HG02981 (cell line): ENCODE measurements around the gene CDK4.

Source experiments
- ATAC-seq: cut with Tn5 transposase; IDR thresholded peaks from one replicate; pipeline ENCODE4 v1.9.1; 2021; ENCODE audit warnings: mild to moderate bottlenecking, moderate library complexity; ENCODE audit not compliant: unreplicated experiment

Gene CDK4

DNA sequence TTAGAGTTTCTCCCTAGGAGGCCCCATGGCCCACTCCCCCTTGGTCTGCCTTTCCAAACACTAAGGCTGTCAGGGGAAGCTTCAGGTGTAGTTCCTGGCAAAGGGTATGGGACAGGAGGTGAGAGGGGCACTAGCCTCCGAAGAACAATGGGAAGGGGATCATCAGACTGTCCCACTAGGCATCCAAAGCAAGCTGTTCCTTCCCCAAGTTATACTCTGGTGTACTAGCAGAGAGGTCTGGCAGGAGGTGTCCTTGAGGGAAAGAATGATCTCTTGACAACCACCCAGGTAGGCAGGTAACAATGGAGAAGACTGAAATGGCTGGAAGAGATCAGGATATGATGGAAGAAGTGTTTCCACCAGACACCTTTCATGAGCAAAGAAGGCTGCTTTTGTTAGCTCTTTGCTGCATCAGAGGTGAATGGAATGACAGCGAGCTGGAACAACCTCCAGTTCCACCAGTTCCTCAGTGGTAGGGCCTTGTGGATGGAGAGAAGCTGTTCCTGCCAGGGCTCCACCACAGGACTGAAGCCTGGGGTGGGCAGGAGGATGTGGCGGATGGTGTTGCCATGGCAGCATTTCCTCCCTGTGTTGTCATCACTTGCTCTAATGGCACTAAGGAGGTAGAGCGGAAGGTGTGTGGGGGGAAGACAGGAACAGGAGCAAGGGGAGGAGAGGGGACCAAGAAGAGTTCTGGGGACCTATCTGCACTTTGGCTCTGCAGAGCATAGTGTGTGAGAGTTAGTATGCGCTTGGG lies 11.3 kb downstream of the CDK4 start:
- ATAC-seq: peak; percentile 57

DNA sequence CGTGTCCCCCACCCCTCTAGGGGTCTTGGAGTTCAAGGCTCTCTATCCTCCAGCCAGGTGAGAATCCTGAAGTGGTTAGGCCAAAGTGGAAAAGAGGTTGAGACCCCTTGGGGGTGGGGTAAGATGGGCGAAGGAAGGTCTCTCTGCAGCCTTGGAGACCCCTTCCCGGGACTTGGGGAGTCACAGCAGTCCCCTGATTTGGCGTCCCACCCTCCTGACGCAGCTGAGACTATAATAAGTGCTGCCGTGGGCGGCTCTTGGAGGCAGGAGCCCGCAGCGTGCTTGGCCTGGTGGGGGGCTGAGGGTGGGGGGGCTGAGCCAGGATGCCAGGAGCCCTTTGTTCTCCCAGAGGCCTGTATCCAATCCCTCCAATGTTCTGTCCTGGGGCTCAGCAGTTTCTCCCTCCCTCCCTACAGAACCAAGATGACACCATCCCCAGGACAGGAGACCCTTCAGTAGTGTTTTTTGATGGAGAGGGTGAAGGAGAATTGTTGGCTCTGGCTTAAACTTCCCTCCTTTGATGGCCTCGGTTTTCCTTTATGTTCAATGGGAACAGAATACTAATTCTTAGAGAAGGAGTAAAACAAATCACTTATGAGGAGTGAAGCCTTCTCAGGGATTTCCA lies 12.1 kb downstream of the CDK4 start:
- ATAC-seq: no peak

DNA sequence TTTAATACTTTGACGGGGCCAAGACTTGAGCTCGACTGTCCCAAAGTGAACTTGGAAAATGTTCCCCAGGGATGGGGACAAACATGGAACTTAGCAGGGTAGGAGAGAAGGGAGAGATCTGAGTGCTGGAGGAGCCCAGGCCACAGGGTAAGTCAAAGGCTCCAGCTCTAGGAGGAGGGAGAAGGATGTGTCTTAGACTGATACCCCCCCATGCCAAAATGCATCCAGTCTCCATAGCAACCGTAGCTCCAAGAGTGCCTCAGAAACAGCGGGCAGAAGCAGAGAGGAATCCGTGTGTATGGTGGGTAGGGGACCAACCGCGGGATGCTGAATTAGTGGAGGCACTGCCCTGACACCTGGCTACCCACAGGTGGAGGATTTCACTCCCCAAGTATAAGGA lies 12.7 kb downstream of the CDK4 start:
- no peak for ATAC-seq

GRCh38 chr12:57738661-57739237 lies 13.4 kb downstream of the CDK4 start, which contains the start of gene AGAP2:
Gene AGAP2, minus strand, starts transcription at chr12:57738742. Its CDS starts 496 bp downstream, at chr12:57738246.
- no peak for ATAC-seq

GRCh38 chr12:57737467-57738460 lies 14.3 kb downstream of the CDK4 start:
- no peak for ATAC-seq

DNA sequence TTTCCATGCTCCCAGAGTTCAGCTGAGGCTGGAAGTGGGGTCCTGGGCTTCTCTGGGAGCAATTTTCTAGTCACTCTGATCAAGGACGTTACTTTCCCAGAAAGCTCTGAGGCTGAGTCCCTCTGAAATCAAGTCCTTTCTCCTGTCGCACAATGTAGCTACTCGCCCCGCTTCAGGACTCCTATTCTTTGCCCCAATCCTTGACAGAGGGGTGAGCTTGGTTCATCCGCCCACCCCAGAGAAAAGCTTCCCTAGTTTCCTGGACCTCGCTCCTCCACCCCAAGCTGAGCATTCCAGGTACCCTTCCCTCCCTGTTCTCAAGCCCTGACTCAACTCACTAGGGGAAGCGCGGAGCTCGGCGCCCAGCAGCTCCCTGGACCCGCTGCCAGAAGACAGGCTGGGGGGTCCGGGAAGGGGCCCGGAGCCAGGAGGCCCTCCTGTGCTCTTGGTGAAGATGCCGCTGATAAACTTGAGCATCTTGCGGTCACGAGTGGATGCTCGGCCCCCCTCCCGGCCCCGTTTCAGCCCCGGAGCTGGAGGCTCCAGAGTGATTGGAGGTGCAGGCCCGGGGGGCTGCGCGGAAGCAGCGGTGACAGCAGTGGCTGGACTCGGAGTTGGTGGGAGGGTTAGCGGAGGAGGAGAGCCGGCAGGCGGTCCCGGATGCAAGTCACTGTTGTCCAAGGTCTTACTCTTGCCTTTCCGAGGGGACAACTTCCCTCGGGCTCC lies 15.2 kb downstream of the CDK4 start:
- no peak for ATAC-seq

- no peak for ATAC-seq
Observed at GRCh38 chr12:57735952-57736740, 16.0 kb downstream of the CDK4 start.

GRCh38 chr12:57735198-57735855 lies 16.8 kb downstream of the CDK4 start:
- no peak for ATAC-seq

- ATAC-seq: no peak
Observed at GRCh38 chr12:57734591-57734990, 17.5 kb downstream of the CDK4 start.

DNA sequence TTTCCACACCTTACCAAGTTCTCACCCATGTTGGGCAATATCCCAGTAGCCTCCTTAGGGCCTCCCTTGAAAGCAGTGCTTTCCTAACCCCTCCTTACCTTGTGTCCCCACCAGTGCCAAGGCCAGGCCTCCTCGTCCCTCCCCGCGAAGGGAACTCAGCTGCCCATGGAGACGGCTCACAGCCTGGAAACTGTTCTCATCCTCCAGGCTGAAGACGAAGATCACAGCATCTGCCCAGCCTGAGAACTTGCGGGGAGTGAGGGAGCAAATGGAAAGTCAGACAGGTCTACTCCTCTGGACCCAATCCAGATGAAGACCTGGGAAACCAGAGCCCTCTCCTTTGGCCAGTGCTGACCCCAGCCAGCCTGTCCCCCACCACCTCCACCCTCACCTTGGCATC lies 18.2 kb downstream of the CDK4 start:
- no peak for ATAC-seq

GRCh38 chr12:57732726-57733593 lies 19.1 kb downstream of the CDK4 start:
- no peak for ATAC-seq

- no peak for ATAC-seq
Observed at GRCh38 chr12:57732270-57732669, 19.8 kb downstream of the CDK4 start.

DNA sequence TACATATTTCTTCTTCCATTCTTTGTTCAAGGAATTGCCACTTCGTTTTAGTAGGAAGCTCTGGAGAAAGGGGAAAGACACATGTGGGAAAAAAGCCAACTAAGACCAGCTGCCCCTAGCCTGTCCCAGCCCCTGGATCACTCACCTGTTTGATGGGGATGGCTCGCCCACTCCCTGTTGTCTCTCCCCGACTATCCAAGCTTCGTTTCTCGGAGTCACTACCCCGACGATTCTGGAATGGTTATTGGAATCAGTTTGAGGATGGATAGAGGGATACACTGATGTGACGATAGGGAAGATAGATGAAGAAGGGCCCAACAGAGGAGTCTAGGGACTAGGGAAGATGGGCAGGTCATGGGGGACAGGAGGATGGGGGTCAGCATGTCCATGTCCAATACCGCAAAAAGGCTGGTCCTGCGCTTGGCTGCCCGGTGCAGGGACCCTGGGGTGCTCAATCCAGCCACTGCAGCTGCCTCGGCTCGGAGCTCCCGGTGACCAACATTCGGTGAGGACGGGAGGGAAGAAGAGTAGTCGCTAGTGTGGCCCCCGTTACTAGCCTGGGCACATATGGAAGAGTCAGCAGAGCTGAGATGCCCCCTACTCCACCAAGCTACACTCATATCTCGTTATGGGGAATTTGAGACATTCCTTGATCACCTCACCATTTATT lies 20.6 kb downstream of the CDK4 start:
- no peak for ATAC-seq

GRCh38 chr12:57730336-57731067 lies 21.6 kb downstream of the CDK4 start:
- no peak for ATAC-seq

DNA sequence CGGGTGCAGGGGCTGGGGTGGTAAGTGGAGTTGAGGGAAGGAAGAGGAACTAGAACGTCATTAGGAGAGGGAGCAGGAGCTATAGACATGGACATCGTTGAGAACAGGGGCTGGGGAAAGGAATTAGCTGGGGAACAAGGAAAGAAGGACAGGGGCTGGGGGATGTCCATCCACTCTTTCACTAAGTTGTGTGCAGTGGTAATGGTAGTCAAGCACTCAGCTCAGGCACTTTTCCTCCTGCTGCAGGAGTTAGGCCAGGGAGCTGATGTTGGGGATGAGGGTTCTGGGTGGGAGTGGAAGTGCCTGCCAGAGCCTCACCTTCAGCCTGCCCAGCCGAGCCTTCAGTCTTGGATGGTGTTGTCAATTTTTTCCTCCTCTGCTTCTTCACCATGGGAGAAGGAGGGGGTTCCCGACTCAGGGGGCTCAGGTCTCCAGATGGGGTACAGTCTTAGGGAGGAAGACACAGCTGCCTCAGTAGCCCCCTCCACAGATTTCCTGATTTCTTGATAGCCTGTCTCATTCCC lies 22.7 kb downstream of the CDK4 start:
- no peak for ATAC-seq

DNA sequence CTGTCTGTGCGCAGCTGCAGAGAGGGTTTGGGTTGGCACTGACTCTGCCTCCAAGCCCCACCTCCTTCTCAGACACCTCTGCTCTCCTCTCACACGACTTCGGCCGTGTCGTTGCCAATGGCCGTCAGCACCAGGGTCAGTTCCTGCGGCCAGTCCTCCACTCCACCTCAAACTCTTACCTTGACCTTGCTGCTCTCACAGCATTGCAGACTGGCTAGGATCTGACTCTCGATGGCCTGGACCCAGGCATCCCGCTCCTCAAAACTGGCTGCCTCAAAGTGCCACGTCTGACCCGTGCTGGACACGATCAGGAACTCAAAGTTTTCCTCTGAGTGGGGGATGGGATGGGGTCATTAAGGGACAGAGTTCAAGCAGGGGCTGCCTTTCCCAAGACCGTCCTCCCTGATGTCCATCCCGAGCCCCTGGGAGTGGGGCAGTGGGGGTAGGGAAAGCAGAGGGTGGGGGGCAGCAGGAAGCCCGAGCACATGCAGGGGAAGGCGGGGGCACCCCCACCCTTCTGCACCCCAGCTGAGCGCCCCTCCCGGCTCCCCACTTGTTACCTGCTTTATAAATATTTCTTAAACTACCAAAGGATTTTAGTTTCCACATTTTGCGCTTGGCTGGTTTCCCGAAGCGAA lies 24.2 kb downstream of the CDK4 start:
- ATAC-seq: no peak
